Renal cortical epithelial cell (primary cell): ENCODE measurements around the gene CNTN5. TPM values are rescaled to one million over a fixed set of nuclear protein-coding genes. Genes with fewer than 3 reads are reported as not detected.

Source experiments
- DNase-seq: peaks from one replicate; pipeline ENCODE4 v3.0.0-alpha.2; 2011; ENCODE audit warnings: low read depth
- total RNA-seq: library from RNA; depleted of rRNA; stranded (reverse); fragments of >200 nt; gene quantifications from 2 replicates; pipeline ENCODE4 v1.2.3, GENCODE V29; 2014

CNTN5 gene
- total RNA-seq, 1 donor from 2014 or later, result 0.10 TPM

- DNase-seq, result no peak
These were observed 900.2 kb downstream of the CNTN5 start for GRCh38 chr11:99920956-99921355.

- no peak for DNase-seq
These were observed 905.2 kb downstream of the CNTN5 start for GRCh38 chr11:99925968-99926367.

GRCh38 chr11:99932684-99933083, 911.9 kb downstream of the CNTN5 start:
- no peak for DNase-seq

GRCh38 chr11:99934008-99934407, 913.3 kb downstream of the CNTN5 start:
- peak; percentile 54 for DNase-seq

- DNase-seq, result peak; percentile 38
These were observed 916.6 kb downstream of the CNTN5 start for GRCh38 chr11:99937330-99937729.

- DNase-seq, result peak; percentile 98
These were observed 932.1 kb downstream of the CNTN5 start for GRCh38 chr11:99952816-99953215.

- peak; percentile 63 for DNase-seq
These were observed 939.8 kb downstream of the CNTN5 start for GRCh38 chr11:99960536-99960935.

GRCh38 chr11:99968336-99968735, 947.6 kb downstream of the CNTN5 start:
- DNase-seq, result peak; percentile 20

GRCh38 chr11:99973993-99974392, 953.2 kb downstream of the CNTN5 start:
- peak; percentile 86 for DNase-seq

- no peak for DNase-seq
These were observed 958.3 kb downstream of the CNTN5 start for GRCh38 chr11:99979042-99979441.

GRCh38 chr11:99987821-99988470, 967.2 kb downstream of the CNTN5 start:
- peak; percentile 95 for DNase-seq

GRCh38 chr11:99988471-99988837, 967.7 kb downstream of the CNTN5 start:
- no peak for DNase-seq

- no peak for DNase-seq
These were observed 983.2 kb downstream of the CNTN5 start for GRCh38 chr11:100003985-100004384.

GRCh38 chr11:100004541-100004940, 983.8 kb downstream of the CNTN5 start:
- peak; percentile 65 for DNase-seq

- DNase-seq, result no peak
These were observed 987.7 kb downstream of the CNTN5 start for GRCh38 chr11:100008417-100008816.

- no peak for DNase-seq
These were observed 989.0 kb downstream of the CNTN5 start for GRCh38 chr11:100009728-100010127.

GRCh38 chr11:100010393-100010792, 989.6 kb downstream of the CNTN5 start:
- no peak for DNase-seq

GRCh38 chr11:100011697-100012096, 990.9 kb downstream of the CNTN5 start:
- DNase-seq, result no peak

- DNase-seq, result peak; percentile 49
These were observed 992.3 kb downstream of the CNTN5 start for GRCh38 chr11:100013011-100013410.

- no peak for DNase-seq
These were observed 1011.2 kb downstream of the CNTN5 start for GRCh38 chr11:100031973-100032372.

GRCh38 chr11:100061006-100061405, 1040.3 kb downstream of the CNTN5 start:
- no peak for DNase-seq

GRCh38 chr11:100066399-100066798, 1045.7 kb downstream of the CNTN5 start:
- no peak for DNase-seq

- no peak for DNase-seq
These were observed 1047.4 kb downstream of the CNTN5 start for GRCh38 chr11:100068116-100068515.

- DNase-seq, result no peak
These were observed 1051.4 kb downstream of the CNTN5 start for GRCh38 chr11:100072131-100072530.
